ENCODE data around the gene NKAIN2. TPM values are rescaled to one million over a fixed set of nuclear protein-coding genes. Genes with fewer than 3 reads are reported as not detected.

The NKAIN2 gene
- total RNA-seq, 4 donors from 2014 or later = 0.19 TPM; not detected in 3

GRCh38 chr6:123895346-123895745 lies 91.7 kb downstream of the NKAIN2 start:
- 73 to 82% methylated on average over 1 of the region's 1 CpG for WGBS, 2 donors
- Histone ChIP-seq H3K4me1 (no peaks in the 10 kb centered on the region), H3K27ac (no peak overlapping the region), H3K27me3 (no peaks in the 10 kb centered on the region), H3K4me3 (no peak overlapping the region), H3K36me3 (no peaks in the 10 kb centered on the region), H3K9me3 (no peaks in the 10 kb centered on the region)
- TF ChIP-seq POLR2A (IDR thresholded peaks at IDR 0.05) (no peak), CTCF (IDR thresholded peaks at IDR 0.05) (no peak)
- intact Hi-C loops (cut with DNase I) = no loop called here
- no peak for DNase-seq

GRCh38 chr6:123895806-123896205 lies 92.1 kb downstream of the NKAIN2 start:
- 87 to 96% methylated on average over 6 of the region's 6 CpGs for WGBS, 2 donors
- Histone ChIP-seq H3K27ac (no peak overlapping the region), H3K27me3 (no peaks in the 10 kb centered on the region), H3K36me3 (no peaks in the 10 kb centered on the region), H3K9me3 (no peaks in the 10 kb centered on the region), H3K4me3 (no peak overlapping the region), H3K4me1 (no peaks in the 10 kb centered on the region)
- intact Hi-C loops (cut with DNase I) = no loop called here
- TF ChIP-seq POLR2A (IDR thresholded peaks at IDR 0.05) (no peak), CTCF (IDR thresholded peaks at IDR 0.05) (no peak)
- DNase-seq = no peak

GRCh38 chr6:123896869-123897268 lies 93.2 kb downstream of the NKAIN2 start:
- intact Hi-C loops (cut with DNase I) = no loop called here
- H3K27ac ChIP-seq = no peak overlapping the region
- H3K27me3 ChIP-seq = no peaks in the 10 kb centered on the region
- no peak overlapping the region for H3K4me3 ChIP-seq
- no peaks in the 10 kb centered on the region for H3K36me3 ChIP-seq
- DNase-seq = no peak
- H3K4me1 ChIP-seq = no peaks in the 10 kb centered on the region
- no peak for TF ChIP-seq CTCF (IDR thresholded peaks at IDR 0.05)
- TF ChIP-seq POLR2A (IDR thresholded peaks at IDR 0.05) = no peak
- H3K9me3 ChIP-seq = no peaks in the 10 kb centered on the region

GRCh38 chr6:123897965-123898364 lies 94.3 kb downstream of the NKAIN2 start:
- intact Hi-C loops (cut with DNase I) = no loop called here
- H3K27me3 ChIP-seq = no peaks in the 10 kb centered on the region
- TF ChIP-seq CTCF (IDR thresholded peaks at IDR 0.05) (no peak), POLR2A (IDR thresholded peaks at IDR 0.05) (no peak)
- DNase-seq = no peak
- H3K4me3 ChIP-seq = no peak overlapping the region
- H3K9me3 ChIP-seq = no peaks in the 10 kb centered on the region
- no peak overlapping the region for H3K27ac ChIP-seq
- H3K36me3 ChIP-seq = no peaks in the 10 kb centered on the region
- WGBS, 2 donors = 78 to 81% methylated on average over 2 of the region's 2 CpGs
- H3K4me1 ChIP-seq = no peaks in the 10 kb centered on the region

GRCh38 chr6:123898665-123899064 lies 95.0 kb downstream of the NKAIN2 start:
- H3K27me3 ChIP-seq = no peaks in the 10 kb centered on the region
- H3K4me1 ChIP-seq = no peaks in the 10 kb centered on the region
- no peak overlapping the region for H3K27ac ChIP-seq
- no peak for DNase-seq
- no peaks in the 10 kb centered on the region for H3K9me3 ChIP-seq
- TF ChIP-seq CTCF (IDR thresholded peaks at IDR 0.05) (no peak), POLR2A (IDR thresholded peaks at IDR 0.05) (no peak)
- H3K36me3 ChIP-seq = no peaks in the 10 kb centered on the region
- WGBS, 2 donors = 27 to 55% methylated on average over 1 of the region's 1 CpG
- no peak overlapping the region for H3K4me3 ChIP-seq
- intact Hi-C loops (cut with DNase I) = no loop called here
